A549 treated with AZD2906 at 1 μM for 4 hours (cell line): ENCODE measurements around the gene SHANK2. TPM values are rescaled to one million over a fixed set of nuclear protein-coding genes. Genes with fewer than 3 reads are reported as not detected.

Experiments used
- total RNA-seq: library from RNA; stranded (reverse); fragments of 200-300 nt; extraction: Qiagen RNA extraction; gene quantifications from 5 replicates; pipeline ENCODE4 v1.2.3, GENCODE V29; 2022

Gene SHANK2
- 6.8 to 8.6 TPM (median 7.8 TPM) in 5 replicates for total RNA-seq

GRCh38 chr11:71252269-71252769 is at the start of gene SHANK2:
TSS of gene SHANK2 (minus strand) at chr11:71252577. CDS start at chr11:71147326, 105,251 bp downstream.

Other genes with a start within 250 kb of the SHANK2 start
- 43.8 to 52.9 TPM (median 48.2 TPM) in 5 replicates for gene DHCR7, start 195.8 kb upstream of the SHANK2 start, total RNA-seq
- 40.2 to 48.5 TPM (median 44.0 TPM) in 5 replicates for gene NADSYN1, start 200.6 kb upstream of the SHANK2 start, total RNA-seq